SIG-M5 treated with dmso at 0.1 percent for 504 hours (cell line): Measurements from ENCODE around the gene IFFO2.
A peak's percentile ranks its signal among the peaks of the same experiment; 100 is the strongest.

ENCODE experiments used
- DNase-seq: peaks from one replicate; lab custom pipeline; 2025; ENCODE audit not compliant: unreplicated experiment; lab: John Stamatoyannopoulos, UW

Gene IFFO2

GRCh38 chr1:18951818-18952391 is 4.6 kb downstream of the IFFO2 start:
- peak; percentile 21 for DNase-seq

- no peak for DNase-seq
Observed at GRCh38 chr1:18951416-18951815, 5.1 kb downstream of the IFFO2 start.

- no peak for DNase-seq
Observed at GRCh38 chr1:18950401-18951026, 6.0 kb downstream of the IFFO2 start.

GRCh38 chr1:18949686-18950400 is 6.6 kb downstream of the IFFO2 start:
- no peak for DNase-seq

- no peak for DNase-seq
Observed at GRCh38 chr1:18948913-18949685, 7.4 kb downstream of the IFFO2 start.

GRCh38 chr1:18948048-18948912 is 8.2 kb downstream of the IFFO2 start:
- no peak for DNase-seq

- DNase-seq: no peak
Observed at GRCh38 chr1:18947570-18947969, 8.9 kb downstream of the IFFO2 start.

- DNase-seq: no peak
Observed at GRCh38 chr1:18946550-18947381, 9.7 kb downstream of the IFFO2 start.

GRCh38 chr1:18945401-18945849 is 11.1 kb downstream of the IFFO2 start:
- DNase-seq: no peak

GRCh38 chr1:18944810-18945209 is 11.7 kb downstream of the IFFO2 start:
- no peak for DNase-seq

GRCh38 chr1:18943914-18944572 is 12.4 kb downstream of the IFFO2 start:
- no peak for DNase-seq

- no peak for DNase-seq
Observed at GRCh38 chr1:18943162-18943561, 13.3 kb downstream of the IFFO2 start.

GRCh38 chr1:18942340-18942739 is 14.1 kb downstream of the IFFO2 start:
- DNase-seq: no peak

GRCh38 chr1:18941221-18942141 is 15.0 kb downstream of the IFFO2 start:
- DNase-seq: no peak

GRCh38 chr1:18940303-18941020 is 16.0 kb downstream of the IFFO2 start:
- DNase-seq: no peak

GRCh38 chr1:18939398-18940302 is 16.8 kb downstream of the IFFO2 start:
- no peak for DNase-seq

GRCh38 chr1:18938707-18939070 is 17.8 kb downstream of the IFFO2 start:
- no peak for DNase-seq
